ENCODE measurements around the gene HIF3A.

HIF3A gene

GRCh38 chr19:46381756-46382345 is 85.0 kb downstream of the HIF3A start:
- no peak for DNase-seq (ENCODE audit: low read depth, low spot score)

- no peak for DNase-seq (ENCODE audit: low read depth, low spot score)
Measured at GRCh38 chr19:46383171-46383815, 86.5 kb downstream of the HIF3A start.

GRCh38 chr19:46383846-46384245 is 87.0 kb downstream of the HIF3A start:
- no peak for DNase-seq (ENCODE audit: low read depth, low spot score)

GRCh38 chr19:46384396-46384795 is 87.6 kb downstream of the HIF3A start:
- no peak for DNase-seq (ENCODE audit: low read depth, low spot score)

- no peak for DNase-seq (ENCODE audit: low read depth, low spot score)
Measured at GRCh38 chr19:46385636-46386035, 88.8 kb downstream of the HIF3A start.

- no peak for DNase-seq (ENCODE audit: low read depth, low spot score)
Measured at GRCh38 chr19:46386151-46386550, 89.3 kb downstream of the HIF3A start.

GRCh38 chr19:46386996-46387712 is 90.3 kb downstream of the HIF3A start:
- no peak for DNase-seq (ENCODE audit: low read depth, low spot score)

GRCh38 chr19:46387713-46388130 is 90.9 kb downstream of the HIF3A start:
- DNase-seq (ENCODE audit: low read depth, low spot score) = no peak

- no peak for DNase-seq (ENCODE audit: low read depth, low spot score)
Measured at GRCh38 chr19:46388311-46389095, 91.7 kb downstream of the HIF3A start.

- DNase-seq (ENCODE audit: low read depth, low spot score) = no peak
Measured at GRCh38 chr19:46390121-46390858, 93.4 kb downstream of the HIF3A start.

GRCh38 chr19:46390866-46391265 is 94.0 kb downstream of the HIF3A start:
- DNase-seq (ENCODE audit: low read depth, low spot score) = no peak

GRCh38 chr19:46391296-46392251 is 94.7 kb downstream of the HIF3A start:
- no peak for DNase-seq (ENCODE audit: low read depth, low spot score)

- no peak for DNase-seq (ENCODE audit: low read depth, low spot score)
Measured at GRCh38 chr19:46392252-46392801, 95.5 kb downstream of the HIF3A start.

- no peak for DNase-seq (ENCODE audit: low read depth, low spot score)
Measured at GRCh38 chr19:46392837-46393236, 96.0 kb downstream of the HIF3A start.

Data from ELF-1 (cell line).